PFSK-1 (cell line): ENCODE data around the gene NUP133.

Experiments
- FOXP2 ChIP-seq: optimal IDR thresholded peaks from 2 replicates; pipeline ENCODE3; 2011; ENCODE audit warnings: borderline replicate concordance, control low read depth, inconsistent platforms; ENCODE audit not compliant: insufficient read depth; ENCODE audit errors: extremely low read length, extremely low read depth
- POLR2AphosphoS5 ChIP-seq: IDR thresholded peaks from 2 replicates; pipeline ENCODE4 v1.6.1; 2012; ENCODE audit warnings: low read depth, mild to moderate bottlenecking, control low read depth, low read length, moderate library complexity
- SIN3A ChIP-seq: IDR thresholded peaks from 2 replicates; pipeline ENCODE4 v1.6.1; 2012; ENCODE audit warnings: mild to moderate bottlenecking, low read length, moderate library complexity, borderline replicate concordance; ENCODE audit not compliant: insufficient read depth
- TAF1 ChIP-seq: IDR thresholded peaks from 2 replicates; pipeline ENCODE4 v1.6.1; 2012; ENCODE audit warnings: low read length, control low read depth, borderline replicate concordance; ENCODE audit not compliant: insufficient read depth
- TF ChIP-seq, protein P1 (sequence below), 2 experiments: IDR thresholded peaks; 2 replicates each; pipeline versions ENCODE4 v1.6.1 to v1.8.0; 2011 to 2012; ENCODE audit warnings: low read depth in 2 of 2, low read length in 2 of 2, control low read depth in 1 of 2, inconsistent platforms in 1 of 2, mild to moderate bottlenecking in 1 of 2, moderate library complexity in 1 of 2; ENCODE audit not compliant: insufficient read depth in 1 of 2

Gene NUP133

DNA sequence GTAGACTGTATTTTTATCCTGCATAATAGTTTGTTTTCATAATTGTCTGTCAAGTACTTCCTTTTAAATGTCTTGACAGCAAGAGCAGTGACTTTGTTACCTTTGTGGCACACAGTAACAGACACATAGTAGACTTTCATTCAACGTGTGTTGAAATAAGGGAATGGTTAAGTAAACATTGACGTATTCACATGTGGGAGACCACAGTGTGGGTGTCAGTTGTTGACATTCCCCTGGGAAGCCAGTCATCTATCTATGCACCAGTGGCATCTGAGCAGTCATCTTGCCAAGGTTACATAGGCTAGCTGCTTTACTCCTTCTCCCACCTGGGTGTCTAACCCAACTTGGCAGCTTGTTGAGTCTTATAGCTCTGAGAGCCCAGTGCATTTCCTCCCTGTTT lies 1.4 kb upstream of the NUP133 start:
- TF ChIP-seq SIN3A (no peak), POLR2AphosphoS5 (no peak), FOXP2 (no peak), TAF1 (no peak)
- TF ChIP-seq, protein P1, sequence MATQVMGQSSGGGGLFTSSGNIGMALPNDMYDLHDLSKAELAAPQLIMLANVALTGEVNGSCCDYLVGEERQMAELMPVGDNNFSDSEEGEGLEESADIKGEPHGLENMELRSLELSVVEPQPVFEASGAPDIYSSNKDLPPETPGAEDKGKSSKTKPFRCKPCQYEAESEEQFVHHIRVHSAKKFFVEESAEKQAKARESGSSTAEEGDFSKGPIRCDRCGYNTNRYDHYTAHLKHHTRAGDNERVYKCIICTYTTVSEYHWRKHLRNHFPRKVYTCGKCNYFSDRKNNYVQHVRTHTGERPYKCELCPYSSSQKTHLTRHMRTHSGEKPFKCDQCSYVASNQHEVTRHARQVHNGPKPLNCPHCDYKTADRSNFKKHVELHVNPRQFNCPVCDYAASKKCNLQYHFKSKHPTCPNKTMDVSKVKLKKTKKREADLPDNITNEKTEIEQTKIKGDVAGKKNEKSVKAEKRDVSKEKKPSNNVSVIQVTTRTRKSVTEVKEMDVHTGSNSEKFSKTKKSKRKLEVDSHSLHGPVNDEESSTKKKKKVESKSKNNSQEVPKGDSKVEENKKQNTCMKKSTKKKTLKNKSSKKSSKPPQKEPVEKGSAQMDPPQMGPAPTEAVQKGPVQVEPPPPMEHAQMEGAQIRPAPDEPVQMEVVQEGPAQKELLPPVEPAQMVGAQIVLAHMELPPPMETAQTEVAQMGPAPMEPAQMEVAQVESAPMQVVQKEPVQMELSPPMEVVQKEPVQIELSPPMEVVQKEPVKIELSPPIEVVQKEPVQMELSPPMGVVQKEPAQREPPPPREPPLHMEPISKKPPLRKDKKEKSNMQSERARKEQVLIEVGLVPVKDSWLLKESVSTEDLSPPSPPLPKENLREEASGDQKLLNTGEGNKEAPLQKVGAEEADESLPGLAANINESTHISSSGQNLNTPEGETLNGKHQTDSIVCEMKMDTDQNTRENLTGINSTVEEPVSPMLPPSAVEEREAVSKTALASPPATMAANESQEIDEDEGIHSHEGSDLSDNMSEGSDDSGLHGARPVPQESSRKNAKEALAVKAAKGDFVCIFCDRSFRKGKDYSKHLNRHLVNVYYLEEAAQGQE (IDR thresholded peaks at IDR 0.05; ENCODE audit: insufficient read depth in 1 of 2, low read depth in 2 of 2, low read length in 2 of 2), result no peak

GRCh38 chr1:229508823-229509337 lies 739 bp upstream of the NUP133 start:
- no peak for TF ChIP-seq FOXP2
- TF ChIP-seq, protein P1 (IDR thresholded peaks at IDR 0.05; ENCODE audit: insufficient read depth in 1 of 2, low read depth in 2 of 2, low read length in 2 of 2), result no peak
- TF ChIP-seq SIN3A, result no peak
- no peak for TF ChIP-seq TAF1
- no peak for TF ChIP-seq POLR2AphosphoS5

- TF ChIP-seq FOXP2 (no peak), SIN3A (no peak), TAF1 (no peak), POLR2AphosphoS5 (no peak)
- TF ChIP-seq, protein P1 (IDR thresholded peaks at IDR 0.05; ENCODE audit: insufficient read depth in 1 of 2, low read depth in 2 of 2, low read length in 2 of 2), result no peak
Measured at GRCh38 chr1:229507502-229507901, 639 bp downstream of the NUP133 start.

- TF ChIP-seq POLR2AphosphoS5 (no peak), FOXP2 (no peak), SIN3A (no peak), TAF1 (no peak)
- TF ChIP-seq, protein P1 (IDR thresholded peaks at IDR 0.05; ENCODE audit: insufficient read depth in 1 of 2, low read depth in 2 of 2, low read length in 2 of 2), result no peak
Measured at GRCh38 chr1:229506633-229507032, 1.5 kb downstream of the NUP133 start.

GRCh38 chr1:229495782-229496181 lies 12.4 kb downstream of the NUP133 start:
- TF ChIP-seq FOXP2, result no peak
- TF ChIP-seq POLR2AphosphoS5, result no peak
- no peak for TF ChIP-seq SIN3A
